Endothelial cell of umbilical vein (primary cell): ENCODE data around the gene STRN. TPM values are rescaled to one million over a fixed set of nuclear protein-coding genes. Genes with fewer than 3 reads are reported as not detected.

Experiments
- BruUV-seq: library from RNA; stranded (reverse); fragments of 400-500 nt; replicated peaks from 2 replicates; lab custom pipeline; 2021; lab: Mats Ljungman, UMichigan
- CTCF ChIA-PET: fragments of 300-600, 350-600 bp; sonication (Branson Sonifier 250); formaldehyde crosslinking; loops from one replicate; lab custom pipeline; 2021; ENCODE audit warnings: antibody characterized with exemption, inconsistent platforms; lab: Charles Lee
- POLR2A ChIA-PET: fragments of 300-600, 350-600 bp; sonication (Branson Sonifier 250); formaldehyde crosslinking; loops from one replicate; lab custom pipeline; 2021; ENCODE audit warnings: antibody characterized with exemption, inconsistent platforms; lab: Charles Lee
- DNase-seq: peaks from one replicate; pipeline ENCODE4 v3.0.0-alpha.2; 2011; ENCODE audit warnings: low read depth, low spot score
- FAIRE-seq: peaks from 2 replicates; lab custom pipeline; 2011; peaks lifted over from hg19 to GRCh38; lab: Jason Lieb, UNC
- H2AFZ ChIP-seq: 2 replicates; pipeline ENCODE4 v1.6.0; 2012; ENCODE audit warnings: low read depth, low read length, control low read depth, inconsistent platforms
- H3K27ac ChIP-seq: 2 replicates; pipeline ENCODE4 v1.5.1; 2011; ENCODE audit warnings: low read depth, mild to moderate bottlenecking, control low read depth, low read length, moderate library complexity; ENCODE audit not compliant: insufficient read depth
- H3K27me3 ChIP-seq, 2 experiments: 2 replicates each; pipeline versions ENCODE4 v1.6.0 to v1.6.1; 2011; ENCODE audit warnings: low read length in 2 of 2, mixed read lengths in 1 of 2; ENCODE audit not compliant: control insufficient read depth in 2 of 2, insufficient read depth in 2 of 2
- H3K36me3 ChIP-seq, 2 experiments: 2 replicates in 1 of 2; 3 replicates in 1 of 2; pipeline ENCODE4 v1.5.1; 2011; ENCODE audit warnings: low read length in 2 of 2, mild to moderate bottlenecking in 1 of 2, moderate library complexity in 1 of 2; ENCODE audit not compliant: control insufficient read depth in 2 of 2, insufficient read depth in 2 of 2; ENCODE audit errors: extremely low read depth in 1 of 2
- H3K4me1 ChIP-seq: 3 replicates; pipeline ENCODE4 v1.5.1; 2011; ENCODE audit warnings: mild to moderate bottlenecking, low read length; ENCODE audit not compliant: control insufficient read depth, insufficient read depth; ENCODE audit errors: extremely low read depth
- H3K4me2 ChIP-seq: 2 replicates; pipeline ENCODE4 v1.6.1; 2011; ENCODE audit warnings: low read length, control low read depth, mixed read lengths; ENCODE audit not compliant: insufficient read depth
- H3K4me3 ChIP-seq, 3 experiments: fragments of 200-600 bp in 1 of 3; sonication (generic), shearing (Covaris generic) in 1 of 3; replicated peaks in 1 of 3; 2 replicates each; pipeline ENCODE4 v1.5.1; 2011 to 2016; ENCODE audit warnings: control low read depth in 3 of 3, low read length in 3 of 3, mild to moderate bottlenecking in 2 of 3, inconsistent platforms in 1 of 3, low read depth in 1 of 3, moderate library complexity in 1 of 3; ENCODE audit not compliant: insufficient read depth in 1 of 3
- H3K79me2 ChIP-seq: 2 replicates; pipeline ENCODE4 v1.6.0; 2012; ENCODE audit warnings: low read length, inconsistent platforms; ENCODE audit not compliant: control insufficient read depth, insufficient read depth
- H3K9ac ChIP-seq: replicated peaks from 2 replicates; pipeline ENCODE3; 2011; ENCODE audit warnings: low read length, control low read depth; ENCODE audit not compliant: insufficient read depth; ENCODE audit errors: extremely low read depth
- H3K9me1 ChIP-seq: replicated peaks from 3 replicates; pipeline ENCODE4 v1.6.0; 2011; ENCODE audit warnings: mild to moderate bottlenecking, low read length; ENCODE audit not compliant: control insufficient read depth, insufficient read depth; ENCODE audit errors: extremely low read depth
- H3K9me3 ChIP-seq: replicated peaks from 2 replicates; pipeline ENCODE4 v1.5.1; 2012; ENCODE audit warnings: low read length, inconsistent platforms; ENCODE audit not compliant: control insufficient read depth, insufficient read depth
- H4K20me1 ChIP-seq: replicated peaks from 2 replicates; pipeline ENCODE3; 2011; ENCODE audit warnings: mild to moderate bottlenecking, low read length; ENCODE audit not compliant: control insufficient read depth, insufficient read depth; ENCODE audit errors: extremely low read depth
- EZH2 ChIP-seq: IDR thresholded peaks from 2 replicates; pipeline ENCODE4 v1.6.1; 2012; ENCODE audit warnings: borderline replicate concordance, low read depth, mild to moderate bottlenecking, moderate library complexity, low read length, inconsistent platforms; ENCODE audit not compliant: severe bottlenecking
- FOS ChIP-seq: IDR thresholded peaks from 2 replicates; pipeline ENCODE4 v1.6.1; 2011; ENCODE audit warnings: mild to moderate bottlenecking, low read length, moderate library complexity, borderline replicate concordance; ENCODE audit not compliant: insufficient read depth
- GATA2 ChIP-seq: IDR thresholded peaks from 2 replicates; pipeline ENCODE4 v1.7.0; 2011; ENCODE audit warnings: low read depth, mild to moderate bottlenecking, moderate library complexity, mixed read lengths, low read length; ENCODE audit not compliant: insufficient read length, insufficient read depth
- JUN ChIP-seq: IDR thresholded peaks from 2 replicates; pipeline ENCODE4 v1.6.1; 2011; ENCODE audit warnings: borderline replicate concordance, low read depth; ENCODE audit not compliant: insufficient read length, insufficient read depth
- MYC ChIP-seq: IDR thresholded peaks from one replicate; pipeline ENCODE4 v1.6.1; 2011; ENCODE audit warnings: mild to moderate bottlenecking, low read depth, low read length
- POLR2A ChIP-seq: IDR thresholded peaks from 2 replicates; pipeline ENCODE4 v1.6.1; 2012; ENCODE audit warnings: low read depth, mild to moderate bottlenecking, control low read depth, low read length
- POLR2AphosphoS5 ChIP-seq: IDR thresholded peaks from 2 replicates; pipeline ENCODE4 v1.6.1; 2012; ENCODE audit warnings: low read depth, mild to moderate bottlenecking, control low read depth, low read length, moderate library complexity; ENCODE audit not compliant: insufficient read depth
- dilution Hi-C: fragments of 300-500 bp; cut with MboI; formaldehyde crosslinking; loops from one replicate; pipeline ENCODE4 v1.15.0; 2019; ENCODE audit warnings: low sequenced_read_pairs; ENCODE audit not compliant: extremely low pct_ligation_motif_present
- intact Hi-C: fragments of 100-400 bp; cut with micrococcal nuclease; formaldehyde crosslinking; loops from one replicate; pipeline ENCODE4 v1.10.0; 2022
- polyA plus RNA-seq, 4 experiments: library from polyadenylated mRNA; depleted of rRNA in 3 of 4; stranded (reverse) in 3 of 4; unstranded in 1 of 4; fragments of >200 nt; gene quantifications; 2 replicates each; pipeline versions ENCODE4 v1.2.1 to v1.2.3, GENCODE V29; 2011 to 2012; ENCODE audit warnings: missing spikeins in 1 of 4
- total RNA-seq: library from RNA; stranded (reverse); gene quantifications from 2 replicates; pipeline ENCODE4 v1.2.3, GENCODE V29; 2021
- TF ChIP-seq, protein P1 (sequence below), 2 donors: IDR thresholded peaks; 1 replicate in 1 of 2; 2 replicates in 1 of 2; pipeline ENCODE4 v1.5.1; 2011; ENCODE audit warnings: low read length in 2 of 2, mild to moderate bottlenecking in 2 of 2, moderate library complexity in 2 of 2, control low read depth in 1 of 2, inconsistent platforms in 1 of 2, low read depth in 1 of 2; ENCODE audit not compliant: insufficient read depth in 1 of 2; ENCODE audit errors: extremely low read depth in 1 of 2
- TF ChIP-seq, protein P2 (sequence below): IDR thresholded peaks from 2 replicates; pipeline ENCODE4 v1.6.1; 2011; ENCODE audit not compliant: insufficient read depth, insufficient read length

STRN gene
- total and polyA plus RNA-seq, 2 donors (not counting 3 experiments of a cell fraction or from before 2014, with no cell fraction given): 6.7 to 33.4 TPM

DNA sequence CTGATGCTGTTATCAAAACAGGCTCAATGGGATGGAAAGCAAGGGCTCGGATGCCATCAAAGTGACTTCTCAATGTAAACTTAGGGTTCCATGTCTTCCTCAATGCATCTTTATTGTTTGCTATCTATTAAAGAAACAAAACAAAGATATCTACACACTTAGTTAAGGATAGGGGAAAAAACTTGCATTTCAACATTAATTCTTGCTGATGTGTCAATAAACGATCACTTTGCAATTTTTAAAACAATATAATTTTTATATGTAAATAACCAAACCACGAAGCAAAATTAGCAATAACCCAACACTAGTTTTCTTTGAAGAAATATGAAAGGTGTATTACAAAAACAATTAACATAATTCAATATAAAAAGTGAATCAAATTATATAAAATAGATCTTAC, 96.7 kb downstream of the STRN start:
- intact Hi-C loops: no loop called here
- H3K4me3 ChIP-seq: no peak overlapping the region
- H3K9me1 ChIP-seq: no peaks in the 10 kb centered on the region
- H3K9me3 ChIP-seq: no peaks in the 10 kb centered on the region
- no peak overlapping the region for H3K4me2 ChIP-seq
- POLR2A ChIA-PET: no interaction called here
- no peak overlapping the region for H2AFZ ChIP-seq
- H3K4me1 ChIP-seq: no peaks in the 10 kb centered on the region
- no peak for FAIRE-seq
- dilution Hi-C loops: no loop called here
- no peaks in the 10 kb centered on the region for H3K27me3 ChIP-seq
- TF ChIP-seq POLR2AphosphoS5 (no peak), MYC (no peak), JUN (no peak)
- TF ChIP-seq, protein P1, sequence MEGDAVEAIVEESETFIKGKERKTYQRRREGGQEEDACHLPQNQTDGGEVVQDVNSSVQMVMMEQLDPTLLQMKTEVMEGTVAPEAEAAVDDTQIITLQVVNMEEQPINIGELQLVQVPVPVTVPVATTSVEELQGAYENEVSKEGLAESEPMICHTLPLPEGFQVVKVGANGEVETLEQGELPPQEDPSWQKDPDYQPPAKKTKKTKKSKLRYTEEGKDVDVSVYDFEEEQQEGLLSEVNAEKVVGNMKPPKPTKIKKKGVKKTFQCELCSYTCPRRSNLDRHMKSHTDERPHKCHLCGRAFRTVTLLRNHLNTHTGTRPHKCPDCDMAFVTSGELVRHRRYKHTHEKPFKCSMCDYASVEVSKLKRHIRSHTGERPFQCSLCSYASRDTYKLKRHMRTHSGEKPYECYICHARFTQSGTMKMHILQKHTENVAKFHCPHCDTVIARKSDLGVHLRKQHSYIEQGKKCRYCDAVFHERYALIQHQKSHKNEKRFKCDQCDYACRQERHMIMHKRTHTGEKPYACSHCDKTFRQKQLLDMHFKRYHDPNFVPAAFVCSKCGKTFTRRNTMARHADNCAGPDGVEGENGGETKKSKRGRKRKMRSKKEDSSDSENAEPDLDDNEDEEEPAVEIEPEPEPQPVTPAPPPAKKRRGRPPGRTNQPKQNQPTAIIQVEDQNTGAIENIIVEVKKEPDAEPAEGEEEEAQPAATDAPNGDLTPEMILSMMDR (IDR thresholded peaks at IDR 0.05; ENCODE audit: extremely low read depth in 1 of 2, insufficient read depth in 1 of 2, low read depth in 1 of 2, low read length in 2 of 2): no peak
- TF ChIP-seq, protein P2, sequence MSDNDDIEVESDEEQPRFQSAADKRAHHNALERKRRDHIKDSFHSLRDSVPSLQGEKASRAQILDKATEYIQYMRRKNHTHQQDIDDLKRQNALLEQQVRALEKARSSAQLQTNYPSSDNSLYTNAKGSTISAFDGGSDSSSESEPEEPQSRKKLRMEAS: no peak
- CTCF ChIA-PET: no interaction called here
- H4K20me1 ChIP-seq: no peaks in the 10 kb centered on the region
- no TSS peak for BruUV-seq
- H3K27ac ChIP-seq: no peak overlapping the region
- no peaks in the 10 kb centered on the region for H3K79me2 ChIP-seq
- H3K36me3 ChIP-seq: peaks cover 2 to 6% of the 10 kb centered on the region in 2 experiments
- DNase-seq: no peak
- no peak overlapping the region for H3K9ac ChIP-seq

DNA sequence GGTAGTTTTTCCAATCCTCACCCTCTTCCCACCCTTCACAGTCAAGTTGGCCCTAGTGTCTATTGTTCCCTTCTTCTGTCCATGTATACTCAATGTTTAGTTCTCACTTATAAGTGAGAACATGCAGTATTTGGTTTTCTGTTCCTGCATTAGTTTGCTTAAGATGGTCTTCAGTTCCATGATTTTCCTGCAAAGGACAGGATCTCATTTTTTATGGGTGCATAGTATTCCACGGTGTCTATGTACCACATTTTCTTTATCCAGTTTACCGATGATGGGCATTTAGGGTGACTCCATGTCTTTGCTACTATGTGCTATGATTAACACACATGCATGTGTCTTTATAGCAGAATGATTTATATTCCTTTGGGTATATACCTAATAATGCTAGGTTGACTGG, 104.4 kb downstream of the STRN start:
- intact Hi-C loops: no loop called here
- H3K27ac ChIP-seq: no peak overlapping the region
- H3K9me3 ChIP-seq: no peaks in the 10 kb centered on the region
- H3K9ac ChIP-seq: no peak overlapping the region
- H3K4me1 ChIP-seq: no peaks in the 10 kb centered on the region
- DNase-seq (no peak), FAIRE-seq (no peak)
- H3K4me2 ChIP-seq: no peak overlapping the region
- H4K20me1 ChIP-seq: no peaks in the 10 kb centered on the region
- dilution Hi-C loops: no loop called here
- H3K27me3 ChIP-seq: no peaks in the 10 kb centered on the region
- TF ChIP-seq FOS: no peak
- TF ChIP-seq, protein P1 (IDR thresholded peaks at IDR 0.05; ENCODE audit: extremely low read depth in 1 of 2, insufficient read depth in 1 of 2, low read depth in 1 of 2, low read length in 2 of 2): no peak
- no peak for TF ChIP-seq POLR2AphosphoS5
- TF ChIP-seq, protein P2: no peak
- no peak for TF ChIP-seq JUN
- TF ChIP-seq POLR2A: no peak
- no peak for TF ChIP-seq GATA2
- no peak for TF ChIP-seq MYC
- TF ChIP-seq EZH2: no peak
- BruUV-seq: no TSS peak
- peaks cover 0 to 2% of the 10 kb centered on the region in 2 experiments for H3K36me3 ChIP-seq
- CTCF ChIA-PET: no interaction called here
- POLR2A ChIA-PET: no interaction called here
- H2AFZ ChIP-seq: no peak overlapping the region
- H3K79me2 ChIP-seq: no peaks in the 10 kb centered on the region
- H3K9me1 ChIP-seq: no peaks in the 10 kb centered on the region
- no peak overlapping the region for H3K4me3 ChIP-seq
